Jurkat, Clone E6-1 (cell line): ENCODE measurements around the gene SGPP1.
"Not testable (repeated sequence)": the region's sequence is repeated elsewhere in the genome, so short reads cannot be mapped to it uniquely, and the experiment has no call there.

ENCODE experiments used
- DNase-seq: peaks from one replicate; pipeline ENCODE4 v3.0.0-alpha.2; 2011; ENCODE audit warnings: low read depth, low spot score
- H3K4me3 ChIP-seq: 2 replicates; pipeline ENCODE4 v1.5.1; 2011; ENCODE audit warnings: mild to moderate bottlenecking, low read length, control low read depth, moderate library complexity

The SGPP1 gene

GRCh38 chr14:63650256-63650952, 77.5 kb downstream of the SGPP1 start:
- DNase-seq, result peak; percentile 87
- H3K4me3 ChIP-seq, result no peak overlapping the region

GRCh38 chr14:63647696-63648410, 80.0 kb downstream of the SGPP1 start:
- no peak for DNase-seq
- no peak overlapping the region for H3K4me3 ChIP-seq

GRCh38 chr14:63644741-63645140, 83.1 kb downstream of the SGPP1 start:
- no peak for DNase-seq
- no peak overlapping the region for H3K4me3 ChIP-seq

GRCh38 chr14:63642656-63643382, 85.0 kb downstream of the SGPP1 start:
- no peak for DNase-seq
- peak overlapping the region; percentile 96 for H3K4me3 ChIP-seq

- peak overlapping the region; percentile 96 for H3K4me3 ChIP-seq
- peak; percentile 97 for DNase-seq
Measured at GRCh38 chr14:63642229-63642611, 85.6 kb downstream of the SGPP1 start.

GRCh38 chr14:63641473-63642228, 86.2 kb downstream of the SGPP1 start, which contains the start of gene WDR89:
WDR89 (minus strand) TSS chr14:63641871; CDS start chr14:63599942, 41,929 bp downstream.
- peak; percentile 99 for DNase-seq
- peak within 1 kb of the TSS; percentile 96 for H3K4me3 ChIP-seq

- H3K4me3 ChIP-seq, result no peak overlapping the region
- no peak for DNase-seq
Measured at GRCh38 chr14:63638493-63638892, 89.4 kb downstream of the SGPP1 start.

GRCh38 chr14:63636094-63636635, 91.7 kb downstream of the SGPP1 start:
- not testable (repeated sequence) for DNase-seq, H3K4me3 ChIP-seq
